Lower leg skin (tissue), 3 donors: ENCODE data around the gene USP17L22.
"Not testable (repeated sequence)": the region's sequence is repeated elsewhere in the genome, so short reads cannot be mapped to it uniquely, and the experiment has no call there.

Experiments used
- CTCF ChIP-seq, 3 donors: fragments of 450-650 bp; IDR thresholded peaks; one replicate each; pipeline ENCODE4 v1.5.1; 2016; ENCODE audit warnings: antibody characterized with exemption in 3 of 3, mild to moderate bottlenecking in 3 of 3, moderate library complexity in 2 of 3
- POLR2A ChIP-seq, 2 donors: fragments of 450-650 bp; IDR thresholded peaks; one replicate each; pipeline ENCODE4 v1.6.1; 2016 to 2017; ENCODE audit warnings: antibody characterized with exemption in 2 of 2, mild to moderate bottlenecking in 1 of 2, moderate library complexity in 1 of 2

GRCh38 chr4:9243579-9243978, 23.8 kb upstream of the USP17L22 start, which contains the start of gene USP17L17:
- not testable (repeated sequence) for TF ChIP-seq POLR2A, CTCF (IDR thresholded peaks at IDR 0.05)
